Ishikawa (cell line): ENCODE results near the gene C20orf173.

Experiments used
- CEBPB ChIP-seq: IDR thresholded peaks from 2 replicates; pipeline ENCODE4 v1.6.1; 2012
- FOXM1 ChIP-seq: IDR thresholded peaks from 2 replicates; pipeline ENCODE4 v1.6.1; 2012; ENCODE audit warnings: low read depth, borderline replicate concordance
- NFIC ChIP-seq: IDR thresholded peaks from 2 replicates; pipeline ENCODE4 v1.6.1; 2012
- RAD21 ChIP-seq: IDR thresholded peaks from 2 replicates; pipeline ENCODE4 v1.6.1; 2012; ENCODE audit warnings: low read depth
- TAF1 ChIP-seq: IDR thresholded peaks from 2 replicates; pipeline ENCODE4 v1.6.1; 2012; ENCODE audit warnings: low read depth, mild to moderate bottlenecking
- ZBTB7A ChIP-seq: IDR thresholded peaks from 2 replicates; pipeline ENCODE4 v1.6.1; 2012; ENCODE audit warnings: low read depth
- TF ChIP-seq, protein P1 (sequence below): IDR thresholded peaks from 2 replicates; pipeline ENCODE4 v1.6.1; 2012
- TF ChIP-seq, protein P2 (sequence below): IDR thresholded peaks from 2 replicates; pipeline ENCODE4 v1.6.1; 2012
- TF ChIP-seq, protein P3 (sequence below): IDR thresholded peaks from 2 replicates; pipeline ENCODE4 v1.6.1; 2012; ENCODE audit warnings: low read depth, mild to moderate bottlenecking

DNA sequence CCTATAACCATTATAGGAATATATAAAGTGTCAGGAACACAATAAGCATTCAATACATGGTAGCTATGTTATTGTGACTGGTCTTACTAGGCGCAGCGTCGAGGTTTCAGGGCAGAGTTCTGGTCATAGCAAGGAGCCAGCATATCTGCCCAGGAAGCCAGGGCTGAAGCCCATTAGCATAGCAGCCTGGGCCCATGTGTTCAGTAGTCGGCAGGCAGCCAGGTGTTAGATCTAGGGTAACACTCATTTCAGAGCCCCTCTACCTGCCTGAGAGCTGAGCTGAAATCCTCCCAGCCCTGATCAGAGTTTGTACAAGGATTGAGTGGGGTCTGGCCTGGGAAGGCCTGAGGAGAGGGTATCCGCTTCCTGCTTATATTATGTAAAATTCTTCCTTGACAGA lies 32.1 kb downstream of the C20orf173 start:
- TF ChIP-seq RAD21 (no peak), TAF1 (no peak), ZBTB7A (no peak), CEBPB (no peak), FOXM1 (no peak), NFIC (no peak)
- TF ChIP-seq, protein P1, sequence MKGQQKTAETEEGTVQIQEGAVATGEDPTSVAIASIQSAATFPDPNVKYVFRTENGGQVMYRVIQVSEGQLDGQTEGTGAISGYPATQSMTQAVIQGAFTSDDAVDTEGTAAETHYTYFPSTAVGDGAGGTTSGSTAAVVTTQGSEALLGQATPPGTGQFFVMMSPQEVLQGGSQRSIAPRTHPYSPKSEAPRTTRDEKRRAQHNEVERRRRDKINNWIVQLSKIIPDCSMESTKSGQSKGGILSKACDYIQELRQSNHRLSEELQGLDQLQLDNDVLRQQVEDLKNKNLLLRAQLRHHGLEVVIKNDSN: no peak
- TF ChIP-seq, protein P2, sequence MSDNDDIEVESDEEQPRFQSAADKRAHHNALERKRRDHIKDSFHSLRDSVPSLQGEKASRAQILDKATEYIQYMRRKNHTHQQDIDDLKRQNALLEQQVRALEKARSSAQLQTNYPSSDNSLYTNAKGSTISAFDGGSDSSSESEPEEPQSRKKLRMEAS: no peak
- TF ChIP-seq, protein P3, sequence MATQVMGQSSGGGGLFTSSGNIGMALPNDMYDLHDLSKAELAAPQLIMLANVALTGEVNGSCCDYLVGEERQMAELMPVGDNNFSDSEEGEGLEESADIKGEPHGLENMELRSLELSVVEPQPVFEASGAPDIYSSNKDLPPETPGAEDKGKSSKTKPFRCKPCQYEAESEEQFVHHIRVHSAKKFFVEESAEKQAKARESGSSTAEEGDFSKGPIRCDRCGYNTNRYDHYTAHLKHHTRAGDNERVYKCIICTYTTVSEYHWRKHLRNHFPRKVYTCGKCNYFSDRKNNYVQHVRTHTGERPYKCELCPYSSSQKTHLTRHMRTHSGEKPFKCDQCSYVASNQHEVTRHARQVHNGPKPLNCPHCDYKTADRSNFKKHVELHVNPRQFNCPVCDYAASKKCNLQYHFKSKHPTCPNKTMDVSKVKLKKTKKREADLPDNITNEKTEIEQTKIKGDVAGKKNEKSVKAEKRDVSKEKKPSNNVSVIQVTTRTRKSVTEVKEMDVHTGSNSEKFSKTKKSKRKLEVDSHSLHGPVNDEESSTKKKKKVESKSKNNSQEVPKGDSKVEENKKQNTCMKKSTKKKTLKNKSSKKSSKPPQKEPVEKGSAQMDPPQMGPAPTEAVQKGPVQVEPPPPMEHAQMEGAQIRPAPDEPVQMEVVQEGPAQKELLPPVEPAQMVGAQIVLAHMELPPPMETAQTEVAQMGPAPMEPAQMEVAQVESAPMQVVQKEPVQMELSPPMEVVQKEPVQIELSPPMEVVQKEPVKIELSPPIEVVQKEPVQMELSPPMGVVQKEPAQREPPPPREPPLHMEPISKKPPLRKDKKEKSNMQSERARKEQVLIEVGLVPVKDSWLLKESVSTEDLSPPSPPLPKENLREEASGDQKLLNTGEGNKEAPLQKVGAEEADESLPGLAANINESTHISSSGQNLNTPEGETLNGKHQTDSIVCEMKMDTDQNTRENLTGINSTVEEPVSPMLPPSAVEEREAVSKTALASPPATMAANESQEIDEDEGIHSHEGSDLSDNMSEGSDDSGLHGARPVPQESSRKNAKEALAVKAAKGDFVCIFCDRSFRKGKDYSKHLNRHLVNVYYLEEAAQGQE: no peak
